22Rv1 (cell line): ENCODE measurements around the gene INHA.

Experiments
- ZFX ChIP-seq: fragments of 450-650 bp; IDR thresholded peaks from 2 replicates; pipeline ENCODE4 v1.6.1; 2017; ENCODE audit warnings: antibody characterized with exemption, borderline replicate concordance
- TF ChIP-seq, protein P1 (sequence below): fragments of 450-650 bp; IDR thresholded peaks from 2 replicates; pipeline ENCODE4 v1.5.1; 2017; ENCODE audit warnings: mild to moderate bottlenecking

DNA sequence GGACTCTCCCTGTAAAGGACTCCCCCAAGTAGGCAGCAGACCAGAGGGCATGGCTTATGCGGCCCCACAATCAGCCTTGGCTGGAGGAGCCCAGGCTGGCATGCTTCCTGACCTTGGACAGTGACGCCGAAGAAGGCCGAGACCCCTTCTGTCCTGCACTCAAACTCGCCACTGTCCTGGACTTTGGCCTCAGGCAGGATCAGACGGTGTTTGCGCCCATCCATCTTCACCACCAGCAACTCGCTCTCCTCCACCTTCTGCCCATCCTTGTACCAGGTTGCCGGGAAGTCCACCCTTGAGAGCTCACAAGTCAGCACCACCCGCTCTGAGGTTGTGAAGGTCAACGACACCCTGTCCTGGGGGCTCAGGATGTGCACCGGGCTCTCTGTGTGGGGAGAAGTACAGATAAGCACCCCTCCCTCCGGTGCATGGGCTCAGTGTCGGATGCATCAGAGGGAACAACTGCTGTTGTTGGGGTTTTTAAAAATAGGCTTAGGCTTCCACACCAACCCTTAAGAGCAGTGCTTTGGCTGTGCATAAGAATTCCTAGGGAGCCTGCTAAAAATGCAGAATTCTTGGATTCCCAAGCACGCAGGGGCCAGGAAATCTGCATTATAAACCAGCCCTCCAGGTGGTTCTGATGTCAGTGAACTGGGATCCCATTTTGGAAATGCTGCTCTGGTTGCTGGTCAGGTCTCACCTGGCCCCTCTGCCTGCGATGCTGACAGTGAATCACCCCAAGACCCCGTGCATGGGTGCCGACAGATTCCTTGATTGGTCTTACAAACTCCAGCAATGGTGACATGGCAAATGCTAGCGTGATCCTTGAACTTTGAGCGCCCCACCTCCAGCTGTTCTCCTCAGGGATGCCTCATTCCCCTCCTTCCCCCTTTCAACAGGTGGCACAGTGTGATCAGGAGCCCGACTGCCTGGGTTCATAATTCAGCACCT is 6.7 kb upstream of the INHA start:
- TF ChIP-seq, protein P1, sequence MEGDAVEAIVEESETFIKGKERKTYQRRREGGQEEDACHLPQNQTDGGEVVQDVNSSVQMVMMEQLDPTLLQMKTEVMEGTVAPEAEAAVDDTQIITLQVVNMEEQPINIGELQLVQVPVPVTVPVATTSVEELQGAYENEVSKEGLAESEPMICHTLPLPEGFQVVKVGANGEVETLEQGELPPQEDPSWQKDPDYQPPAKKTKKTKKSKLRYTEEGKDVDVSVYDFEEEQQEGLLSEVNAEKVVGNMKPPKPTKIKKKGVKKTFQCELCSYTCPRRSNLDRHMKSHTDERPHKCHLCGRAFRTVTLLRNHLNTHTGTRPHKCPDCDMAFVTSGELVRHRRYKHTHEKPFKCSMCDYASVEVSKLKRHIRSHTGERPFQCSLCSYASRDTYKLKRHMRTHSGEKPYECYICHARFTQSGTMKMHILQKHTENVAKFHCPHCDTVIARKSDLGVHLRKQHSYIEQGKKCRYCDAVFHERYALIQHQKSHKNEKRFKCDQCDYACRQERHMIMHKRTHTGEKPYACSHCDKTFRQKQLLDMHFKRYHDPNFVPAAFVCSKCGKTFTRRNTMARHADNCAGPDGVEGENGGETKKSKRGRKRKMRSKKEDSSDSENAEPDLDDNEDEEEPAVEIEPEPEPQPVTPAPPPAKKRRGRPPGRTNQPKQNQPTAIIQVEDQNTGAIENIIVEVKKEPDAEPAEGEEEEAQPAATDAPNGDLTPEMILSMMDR, result no peak
- TF ChIP-seq ZFX, result no peak
